RWPE1 (cell line): Measurements from ENCODE around the gene DCLRE1A.

Experiments used
- CTCF ChIA-PET: fragments of 350-600 bp; sonication (Branson Sonifier 250); formaldehyde crosslinking; extraction: SDS; loops from one replicate; lab custom pipeline; 2021; lab: Yijun Ruan, JAX
- POLR2A ChIA-PET: fragments of 400-600 bp; formaldehyde crosslinking; extraction: SDS; loops from one replicate; lab custom pipeline; 2020; ENCODE audit warnings: antibody characterized with exemption; ENCODE audit not compliant: low non-redundant PET; lab: Yijun Ruan, JAX
- DNase-seq: peaks from one replicate; pipeline ENCODE4 v3.0.0; 2012; ENCODE audit warnings: low spot score
- H3K27ac ChIP-seq: fragments of 450-650 bp; 2 replicates; pipeline ENCODE4 v1.5.1; 2017
- CTCF ChIP-seq: fragments of 450-650 bp; conservative IDR thresholded peaks from 2 replicates; pipeline ENCODE4 v1.5.1; 2017; ENCODE audit warnings: low read depth, mild to moderate bottlenecking

The DCLRE1A gene

DNA sequence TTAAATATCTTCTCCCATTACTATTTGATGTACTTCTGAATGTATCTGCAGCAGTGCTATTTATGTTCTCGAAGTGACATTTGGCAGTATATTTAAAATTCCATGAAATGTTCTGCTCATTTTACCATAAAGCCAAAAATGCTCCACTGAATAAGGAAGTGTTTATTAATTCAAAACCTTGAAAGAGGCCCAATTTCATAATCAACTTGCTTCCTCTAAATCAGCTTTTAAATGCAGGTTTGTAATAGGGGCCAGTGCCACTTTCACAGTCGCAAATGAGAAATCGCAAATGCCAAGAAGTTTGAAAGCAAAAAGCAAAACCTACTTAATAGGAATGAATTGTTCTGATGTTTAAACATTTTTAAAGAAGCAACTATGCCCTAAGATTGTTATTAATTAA lies 12.0 kb upstream of the DCLRE1A start:
- ChIA-PET CTCF (no interaction called here), POLR2A (no interaction called here)
- no peak for DNase-seq
- TF ChIP-seq CTCF, result no peak
- no peak overlapping the region for H3K27ac ChIP-seq

GRCh38 chr10:113859261-113859660 lies 5.4 kb upstream of the DCLRE1A start:
- CTCF ChIA-PET, result interaction anchor here (0.8 kb wide), 1 partner anchor 412 kb away, joined by 7 read pairs; no protein-coding TSS in a partner anchor

DNA sequence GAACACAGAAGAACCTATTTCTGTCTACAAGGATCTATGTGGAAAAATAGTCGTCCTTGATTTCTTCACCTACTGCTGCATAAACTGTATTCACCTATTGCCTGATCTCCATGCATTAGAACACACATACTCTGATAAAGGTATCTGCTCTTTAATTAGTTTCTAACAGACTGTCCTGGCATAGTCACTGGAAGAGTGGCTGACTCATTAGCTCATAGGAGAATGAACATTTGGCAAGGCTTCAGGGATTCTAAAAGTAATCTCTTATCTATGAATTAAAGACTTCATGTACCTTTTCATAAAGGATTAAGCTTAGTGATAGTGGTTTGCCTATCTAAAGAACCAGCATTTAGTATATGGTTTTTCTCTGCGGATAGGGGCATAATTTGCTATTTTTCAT lies 4.7 kb upstream of the DCLRE1A start:
- no peak for TF ChIP-seq CTCF
- DNase-seq, result no peak
- ChIA-PET POLR2A (no interaction called here), CTCF (interaction anchor here (0.7 to 0.8 kb wide), 2 partner anchors 177 to 413 kb away, joined by 4 to 7 read pairs; no protein-coding TSS in a partner anchor)
- H3K27ac ChIP-seq, result no peak overlapping the region

More at GRCh38 chr10:113859261-113859660, 5.4 kb upstream of the DCLRE1A start:
- TF ChIP-seq CTCF, result no peak
- DNase-seq, result no peak
- POLR2A ChIA-PET, result no interaction called here
- H3K27ac ChIP-seq, result no peak overlapping the region

- ChIA-PET CTCF (interaction anchor here (0.6 to 0.7 kb wide), 2 partner anchors 50 to 224 kb away, joined by 3 to 5 read pairs; no protein-coding TSS in a partner anchor), POLR2A (no interaction called here)
- H3K27ac ChIP-seq, result no peak overlapping the region
- no peak for DNase-seq
- no peak for TF ChIP-seq CTCF
These were observed 3.3 kb upstream of the DCLRE1A start for GRCh38 chr10:113857210-113857609.

DNA sequence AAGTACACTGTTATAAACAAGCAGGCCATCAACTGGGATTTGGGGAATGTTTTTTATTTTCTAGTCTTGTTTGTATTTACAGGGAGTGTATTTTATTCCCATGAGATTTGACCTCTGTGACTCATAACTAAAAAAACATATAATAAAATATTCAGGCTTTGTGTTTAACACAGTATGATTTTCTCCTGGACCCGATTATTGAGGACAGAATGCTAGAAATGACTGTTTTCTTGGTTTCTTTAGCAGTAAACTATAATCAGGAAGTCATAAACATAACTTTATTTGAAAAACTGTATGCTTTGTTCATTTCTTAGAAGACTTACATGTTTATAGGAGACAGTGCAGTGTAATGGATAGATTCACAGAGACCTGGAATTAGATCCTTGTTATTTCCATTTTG lies 2.7 kb upstream of the DCLRE1A start:
- TF ChIP-seq CTCF, result no peak
- H3K27ac ChIP-seq, result no peak overlapping the region
- POLR2A ChIA-PET, result no interaction called here
- CTCF ChIA-PET, result no interaction called here
- DNase-seq, result no peak

GRCh38 chr10:113854761-113855588 lies 1.1 kb upstream of the DCLRE1A start:
- CTCF ChIA-PET, result interaction anchor here (0.6 to 0.7 kb wide), 2 partner anchors 66 to 827 kb away, joined by 3 to 4 read pairs; no protein-coding TSS in a partner anchor
- POLR2A ChIA-PET, result no interaction called here
- peak overlapping the region; percentile 87 for H3K27ac ChIP-seq
- no peak; the same call in 1 of the 2 replicates for TF ChIP-seq CTCF
- DNase-seq, result peak; percentile 56
